ENCODE data around the gene KCNMB3. TPM values are rescaled to one million over a fixed set of nuclear protein-coding genes. Genes with fewer than 3 reads are reported as not detected.

KCNMB3 gene
- total and polyA plus RNA-seq, 2 of the 8 experiments (the other 6 are each of a cell fraction or from before 2014, with no cell fraction given), result 1.7 to 2.0 TPM

DNA sequence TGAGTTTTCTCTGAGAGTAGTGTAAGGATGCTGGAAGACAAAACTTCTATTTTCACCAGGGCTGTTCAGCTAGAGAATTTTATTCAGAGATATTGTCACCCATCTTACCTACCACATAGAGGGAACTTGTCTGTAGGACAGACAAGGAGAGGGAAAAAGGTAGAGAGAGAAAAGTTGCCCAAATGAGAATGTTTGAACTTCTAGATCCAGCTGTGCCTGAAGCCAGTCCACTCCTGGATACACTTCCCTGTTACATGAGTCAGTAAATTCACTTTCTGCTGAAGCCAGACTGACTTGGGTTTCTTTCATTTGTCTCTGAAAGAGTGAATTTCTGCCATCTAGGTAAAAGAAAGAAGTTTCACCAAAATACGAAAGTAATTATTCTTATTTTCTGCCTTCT is 27.2 kb upstream of the KCNMB3 start:
- H2AK5ac ChIP-seq (ENCODE audit: low read depth, low read length), result no peak overlapping the region
- no peak overlapping the region for H4K5ac ChIP-seq (ENCODE audit: insufficient read length, low read depth, low read length)
- no peaks in the 10 kb centered on the region for H3K9me3 ChIP-seq (ENCODE audit: insufficient read depth in 2 of 2, low read depth in 1 of 2, low read length in 1 of 2)
- H2BK5ac ChIP-seq (ENCODE audit: low read depth, low read length), result no peak overlapping the region
- no peaks in the 10 kb centered on the region for H3K23me2 ChIP-seq (ENCODE audit: low read depth, low read length)
- no peaks in the 10 kb centered on the region for H3K27me3 ChIP-seq (replicated peaks in 1 of 4; ENCODE audit: control insufficient read depth in 3 of 4, extremely low read depth in 1 of 4, insufficient read depth in 3 of 4, low read length in 3 of 4)
- no peak overlapping the region for H2BK15ac ChIP-seq (ENCODE audit: low read length)
- no peak overlapping the region for H3K4ac ChIP-seq (replicated peaks; ENCODE audit: insufficient read length, low read depth, low read length)
- H2BK20ac ChIP-seq (ENCODE audit: low read length), result no peak overlapping the region
- no peak overlapping the region for H3K23ac ChIP-seq (ENCODE audit: insufficient read length)
- H4K91ac ChIP-seq (replicated peaks; ENCODE audit: insufficient read length, low read length), result no peak overlapping the region
- H3K27ac ChIP-seq (ENCODE audit: low read depth, low read length), result no peak overlapping the region
- DNase-seq (ENCODE audit: low read depth in 1 of 2, low spot score in 2 of 2) (no peak), FAIRE-seq (no peak)
- ChIA-PET CTCF (ENCODE audit: partially characterized antibody) (interaction anchor here (1.0 to 1.4 kb wide), 2 partner anchors 43 to 263 kb away, joined by 3 to 4 read pairs; no protein-coding TSS in a partner anchor), POLR2A (ENCODE audit: partially characterized antibody) (no interaction called here)
- no peak overlapping the region for H2BK120ac ChIP-seq (replicated peaks; ENCODE audit: low read depth, low read length)
- H2BK12ac ChIP-seq (ENCODE audit: low read depth, low read length), result no peak overlapping the region
- TF ChIP-seq SP4 (IDR thresholded peaks at IDR 0.05; ENCODE audit: low read length) (no peak), FOSL1 (IDR thresholded peaks at IDR 0.05; ENCODE audit: insufficient read depth, low read depth, low read length) (no peak), SUZ12 (IDR thresholded peaks at IDR 0.05; ENCODE audit: low read length) (no peak), JUN (IDR thresholded peaks at IDR 0.05; ENCODE audit: low read depth, low read length) (no peak), SAP30 (IDR thresholded peaks at IDR 0.05; ENCODE audit: insufficient read depth, insufficient replicate concordance, low read length) (no peak)
- 88% methylated on average over 1 of the region's 1 CpG; no CpG with 5 or more reads in 1 of the 2 experiments for WGBS, 2 experiments (ENCODE audit: extremely low coverage in 1 of 2, insufficient coverage in 1 of 2, insufficient read length in 1 of 2, insufficient replicate concordance in 2 of 2, low coverage in 1 of 2, low lambda C conversion rate in 2 of 2, missing lambda C conversion rate in 1 of 2)
- peaks cover 0 to 4% (median 0%) of the 10 kb centered on the region in 4 experiments; a peak in 1 of 7 replicates for H3K4me1 ChIP-seq (replicated peaks in 1 of 4; ENCODE audit: control insufficient read depth in 3 of 4, insufficient read depth in 4 of 4, low read length in 3 of 4)
- no peak overlapping the region for H3K18ac ChIP-seq (ENCODE audit: extremely low read depth, low read length)
- H3K14ac ChIP-seq (ENCODE audit: insufficient read length), result no peak overlapping the region
- no peaks in the 10 kb centered on the region for H3K36me3 ChIP-seq (ENCODE audit: control insufficient read depth in 2 of 4, insufficient read depth in 4 of 4, low read length in 3 of 4)
- no peak overlapping the region for H3K4me2 ChIP-seq (ENCODE audit: insufficient read depth in 1 of 2, low read depth in 2 of 2, low read length in 2 of 2)
- H4K8ac ChIP-seq (ENCODE audit: extremely low read depth, insufficient read depth, low read length), result no peak overlapping the region
- no peak overlapping the region for H3K9ac ChIP-seq (replicated peaks in 1 of 4; ENCODE audit: extremely low read depth in 1 of 4, low read depth in 3 of 4, low read length in 3 of 4)
- H3K79me1 ChIP-seq (ENCODE audit: low read depth, low read length), result no peaks in the 10 kb centered on the region
- H3K79me2 ChIP-seq (ENCODE audit: control insufficient read depth in 1 of 2, insufficient read depth in 2 of 2, low read length in 2 of 2), result no peaks in the 10 kb centered on the region
- no peak overlapping the region for H3K4me3 ChIP-seq (ENCODE audit: extremely low read depth in 1 of 4, insufficient read depth in 2 of 4, low read depth in 3 of 4, low read length in 4 of 4)
- H3K56ac ChIP-seq (replicated peaks; ENCODE audit: insufficient read length, low read depth, low read length), result no peak overlapping the region
- H2AFZ ChIP-seq (ENCODE audit: low read length), result no peak overlapping the region
- no peaks in the 10 kb centered on the region for H4K20me1 ChIP-seq (replicated peaks in 1 of 2; ENCODE audit: control insufficient read depth in 1 of 2, insufficient read depth in 2 of 2, low read length in 2 of 2)
